ENCODE results near the gene LCN6. TPM values are rescaled to one million over a fixed set of nuclear protein-coding genes. Genes with fewer than 3 reads are reported as not detected.
"Not testable (repeated sequence)": the region's sequence is repeated elsewhere in the genome, so short reads cannot be mapped to it uniquely, and the experiment has no call there.

LCN6 gene
- total and polyA plus RNA-seq, 5 experiments from 2014 or later = not detected

DNA sequence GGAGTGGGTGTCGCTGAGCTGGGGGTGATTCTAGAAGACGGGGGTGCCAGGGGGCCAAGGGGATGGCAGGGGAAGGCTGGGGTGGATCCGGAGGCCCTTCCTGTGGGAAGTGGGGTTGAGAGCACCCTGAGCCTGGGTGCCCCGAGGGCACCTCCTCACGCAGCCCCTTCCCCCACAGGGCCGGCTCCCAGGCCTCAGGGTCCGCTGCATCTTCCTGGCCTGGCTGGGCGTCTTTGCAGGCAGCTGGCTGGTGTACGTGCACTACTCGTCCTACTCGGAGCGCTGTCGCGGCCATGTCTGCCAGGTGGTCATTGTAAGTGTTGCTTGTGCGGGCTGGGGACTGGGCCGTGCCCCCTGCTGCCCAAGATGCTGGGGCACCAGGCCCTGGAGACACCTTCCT is 30.9 kb downstream of the LCN6 start:
- peaks cover 0 to 25% (median 16%) of the 10 kb centered on the region in 5 donors for H3K27me3 Mint-ChIP-seq
- POLR2A ChIA-PET = interaction anchor here (0.6 kb wide), 1 partner anchor 165 kb away, joined by 3 read pairs; no protein-coding TSS in a partner anchor

DNA sequence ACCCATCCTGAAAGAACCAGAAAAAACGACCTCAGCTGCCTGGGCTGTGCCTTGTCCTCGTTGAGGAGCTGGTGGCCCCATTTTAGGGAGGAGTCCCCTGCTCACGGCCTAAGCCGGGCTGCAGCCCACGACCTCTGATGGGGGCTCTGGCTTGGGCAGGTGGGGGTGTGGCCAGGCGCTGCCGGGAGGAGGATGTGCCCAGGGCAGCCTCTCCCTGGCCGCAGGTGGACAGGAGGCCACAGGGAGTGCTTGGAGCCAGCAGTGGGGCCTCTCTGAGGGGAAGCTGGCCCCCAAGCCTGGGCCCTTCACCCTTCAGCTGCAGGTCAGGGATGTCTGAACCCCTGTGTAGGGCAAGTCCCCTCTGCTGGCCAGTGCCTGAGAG is 33.4 kb downstream of the LCN6 start:
- ATAC-seq = no peak
- no peak for DNase-seq
- H3K9me3 Mint-ChIP-seq = no peaks in the 10 kb centered on the region
- no peak overlapping the region for H3K4me3 Mint-ChIP-seq
- H3K4me1 Mint-ChIP-seq = peaks cover 4 to 22% (median 12%) of the 10 kb centered on the region in 4 donors
- peaks cover 2 to 46% (median 28%) of the 10 kb centered on the region in 5 donors for H3K27me3 Mint-ChIP-seq
- POLR2A ChIA-PET = interaction anchor here (1.2 kb wide), 1 partner anchor 13 kb away, joined by 3 read pairs; no protein-coding TSS in a partner anchor
- H3K36me3 Mint-ChIP-seq = no peaks in the 10 kb centered on the region
- no peak overlapping the region for H3K27ac Mint-ChIP-seq

More for the DNA sequence above, 30.9 kb downstream of the LCN6 start:
- Mint-ChIP-seq H3K9me3 (no peaks in the 10 kb centered on the region), H3K4me3 (no peak overlapping the region), H3K4me1 (peaks cover 6 to 24% (median 10%) of the 10 kb centered on the region in 4 donors), H3K27ac (no peak overlapping the region), H3K36me3 (no peaks in the 10 kb centered on the region)
- DNase-seq = no peak
- ATAC-seq = no peak

DNA sequence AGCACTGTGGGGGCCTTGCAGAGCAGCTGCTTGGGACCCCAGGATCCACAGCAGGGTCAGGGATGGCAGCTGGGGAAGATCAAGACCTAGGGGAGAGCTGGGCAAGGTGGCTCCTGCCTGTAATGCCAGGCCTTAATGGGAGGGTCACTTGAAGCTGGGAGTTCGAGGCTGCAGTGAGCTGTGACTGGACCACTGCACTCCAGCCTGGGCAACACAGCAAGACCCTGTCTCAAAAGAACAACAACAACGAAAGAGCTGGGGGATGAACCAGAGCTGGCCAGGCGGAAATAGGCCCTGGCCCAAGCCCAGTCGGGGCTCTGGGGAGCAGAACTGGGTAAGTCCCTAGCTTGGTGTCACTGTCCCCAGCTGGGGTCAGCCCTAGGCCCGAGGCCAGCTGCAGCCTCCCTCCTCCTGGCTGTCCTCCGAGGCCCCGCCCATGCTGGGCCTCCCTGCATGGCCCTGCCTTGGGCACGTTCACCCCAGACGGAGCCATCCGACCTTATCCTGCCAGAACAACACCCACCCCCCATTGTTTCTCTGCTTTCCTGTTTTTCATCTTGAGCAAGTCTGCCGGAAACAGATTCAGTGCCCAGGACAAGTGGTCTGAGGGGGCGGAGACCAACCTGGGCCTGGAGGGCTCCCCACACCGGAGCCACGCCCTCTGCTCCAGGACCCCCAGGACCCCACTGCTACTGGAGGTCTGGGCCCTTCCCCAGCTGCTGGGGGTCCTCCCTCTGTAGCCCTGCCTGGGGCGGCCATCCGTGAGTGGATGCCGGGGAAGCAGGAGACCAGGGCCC is 34.0 kb downstream of the LCN6 start:
- H3K4me3 Mint-ChIP-seq = peak overlapping the region in 2 of 10 donors; percentile 20 to 28
- POLR2A ChIA-PET = interaction anchor here (1.0 to 1.4 kb wide), 3 partner anchors 8 to 13 kb away, joined by 3 to 10 read pairs (median 4); no protein-coding TSS in a partner anchor

GRCh38 chr9:136713550-136713949 is 34.8 kb downstream of the LCN6 start:
- no peaks in the 10 kb centered on the region for H3K9me3 Mint-ChIP-seq
- H3K36me3 Mint-ChIP-seq = no peaks in the 10 kb centered on the region
- peak overlapping the region in 1 of 10 donors; percentile 13 for H3K27ac Mint-ChIP-seq
- DNase-seq (no peak), ATAC-seq (no peak)
- POLR2A ChIA-PET = interaction anchor here (0.6 to 1.4 kb wide), 5 partner anchors 9 to 357 kb away, joined by 3 to 10 read pairs (median 4); no protein-coding TSS in a partner anchor
- peaks cover 4 to 16% (median 8%) of the 10 kb centered on the region in 4 donors for H3K4me1 Mint-ChIP-seq
- H3K27me3 Mint-ChIP-seq = peaks cover 2 to 46% (median 30%) of the 10 kb centered on the region in 5 donors
- H3K4me3 Mint-ChIP-seq = peak overlapping the region in 3 of 10 donors; percentile 5 to 50 (median 37)

More for the DNA sequence above, 34.0 kb downstream of the LCN6 start:
- Mint-ChIP-seq H3K4me1 (peaks cover 4 to 20% (median 12%) of the 10 kb centered on the region in 4 donors), H3K9me3 (no peaks in the 10 kb centered on the region), H3K27me3 (peaks cover 2 to 46% (median 30%) of the 10 kb centered on the region in 5 donors), H3K36me3 (no peaks in the 10 kb centered on the region), H3K27ac (no peak overlapping the region)
- no peak for DNase-seq
- ATAC-seq = no peak

GRCh38 chr9:136712690-136713544 is 35.4 kb downstream of the LCN6 start:
- H3K36me3 Mint-ChIP-seq = no peaks in the 10 kb centered on the region

DNA sequence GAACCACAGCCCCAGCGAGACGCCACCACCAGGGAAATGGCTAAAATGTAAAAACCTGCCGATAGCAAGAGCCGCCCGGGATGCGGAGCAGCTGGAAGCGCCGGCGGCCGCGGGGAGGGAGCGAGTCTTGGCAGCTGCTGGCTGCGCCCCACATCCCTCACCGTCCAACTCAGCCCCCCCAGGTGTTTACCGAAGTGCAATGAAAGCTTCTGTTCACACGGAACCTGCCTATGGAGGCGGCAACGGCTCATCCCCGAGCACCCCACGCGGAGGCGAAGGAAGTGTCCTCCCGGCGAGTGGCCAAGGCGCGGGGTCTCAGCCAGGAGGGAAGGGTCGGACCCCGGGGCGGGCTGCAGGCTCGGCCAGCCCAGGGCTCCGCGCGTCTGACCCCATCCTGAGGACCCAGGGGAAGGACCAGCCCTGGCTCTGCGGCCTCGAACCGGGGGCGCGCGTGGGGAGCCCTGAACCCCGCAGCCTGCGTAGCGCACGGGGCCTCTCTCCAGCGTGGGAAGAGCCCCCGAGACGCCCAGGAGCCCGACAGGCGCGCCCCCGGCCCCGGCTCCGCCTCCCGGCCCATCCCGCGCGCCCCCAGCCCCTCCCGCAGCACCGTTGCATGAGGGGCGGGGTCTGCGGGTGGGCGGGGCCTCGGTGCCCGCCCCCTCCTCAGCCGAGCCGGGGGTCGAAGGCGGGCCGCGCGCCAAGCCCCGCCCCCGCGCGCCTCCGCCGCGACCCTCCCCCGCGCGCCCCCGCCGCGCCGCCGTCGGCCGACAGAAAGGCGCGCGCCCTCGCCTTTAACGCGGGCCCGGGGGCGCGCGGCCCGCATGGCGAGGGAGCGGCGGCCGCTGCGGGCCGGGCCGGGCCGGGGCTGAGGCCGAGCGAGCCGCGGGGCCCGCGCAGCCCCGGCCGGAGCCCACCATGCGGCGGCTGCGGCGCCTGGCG is 36.3 kb downstream of the LCN6 start, which contains the start of gene DIPK1B:
DIPK1B (plus strand) TSS at position 822 of the 939 bp plus-strand sequence; CDS start at position 916, 94 bp downstream.
- DNase-seq = no peak
- Mint-ChIP-seq H3K36me3 (no peaks in the 10 kb centered on the region), H3K27ac (no peak within 1 kb of the TSS), H3K9me3 (no peaks in the 10 kb centered on the region), H3K27me3 (peaks cover 2 to 46% (median 30%) of the 10 kb centered on the region in 5 donors), H3K4me1 (peaks cover 2 to 14% (median 5%) of the 10 kb centered on the region in 4 donors), H3K4me3 (peak within 1 kb of the TSS; percentile 47 to 82 (median 74))
- peak; percentile 67 to 74 for ATAC-seq
- POLR2A ChIA-PET = no interaction called here

More at GRCh38 chr9:136712690-136713544, 35.4 kb downstream of the LCN6 start:
- POLR2A ChIA-PET = interaction anchor here (0.6 to 1.4 kb wide), 4 partner anchors 9 to 358 kb away, joined by 3 to 10 read pairs (median 4); no protein-coding TSS in a partner anchor
- ATAC-seq (peak in 1 of 2 donors; percentile 22), DNase-seq (no peak)
- Mint-ChIP-seq H3K4me3 (peak overlapping the region in 3 of 10 donors; percentile 34 to 42 (median 37)), H3K27ac (no peak overlapping the region), H3K9me3 (no peaks in the 10 kb centered on the region), H3K27me3 (peaks cover 2 to 46% (median 30%) of the 10 kb centered on the region in 5 donors), H3K4me1 (peaks cover 2 to 14% (median 5%) of the 10 kb centered on the region in 4 donors)

GRCh38 chr9:136711219-136711648 is 37.1 kb downstream of the LCN6 start:
- H3K27ac Mint-ChIP-seq, DNase-seq, H3K36me3 Mint-ChIP-seq, ATAC-seq, H3K9me3 Mint-ChIP-seq: not testable (repeated sequence)
- Mint-ChIP-seq H3K4me3 (peak overlapping the region; percentile 47 to 82 (median 74)), H3K27me3 (peaks cover 2 to 45% (median 30%) of the 10 kb centered on the region in 5 donors), H3K4me1 (peaks cover 2 to 14% (median 5%) of the 10 kb centered on the region in 4 donors)
- POLR2A ChIA-PET = interaction anchor here (0.7 kb wide), 1 partner anchor 616 kb away, joined by 6 read pairs; no protein-coding TSS in a partner anchor

DNA sequence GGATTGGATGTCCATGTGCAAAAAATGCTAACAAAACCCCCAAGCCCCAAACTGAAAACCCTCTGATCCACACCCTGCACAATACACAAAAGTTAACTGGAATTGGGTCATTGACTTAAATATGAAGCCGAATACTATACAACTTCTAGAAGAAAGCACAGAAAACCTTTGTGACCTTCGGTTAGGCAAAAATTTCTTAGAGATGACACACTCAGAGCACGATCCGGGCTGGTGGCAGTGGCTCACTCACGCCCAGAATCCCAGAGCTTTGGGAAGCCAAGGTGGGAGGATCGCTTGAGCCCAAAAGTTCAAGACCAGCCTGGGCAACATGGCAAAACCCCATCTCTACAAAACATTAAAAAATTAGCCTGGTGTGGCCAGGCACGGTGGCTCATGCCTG is 37.8 kb downstream of the LCN6 start:
- Mint-ChIP-seq H3K4me3 (peak overlapping the region in 2 of 10 donors; percentile 41 to 55), H3K4me1 (peaks cover 0 to 11% (median 5%) of the 10 kb centered on the region in 4 donors), H3K27me3 (peaks cover 2 to 38% (median 26%) of the 10 kb centered on the region in 5 donors), H3K27ac (no peak overlapping the region), H3K9me3 (no peaks in the 10 kb centered on the region), H3K36me3 (no peaks in the 10 kb centered on the region)
- POLR2A ChIA-PET = interaction anchor here (0.7 kb wide), 1 partner anchor 615 kb away, joined by 6 read pairs; no protein-coding TSS in a partner anchor
- DNase-seq (no peak), ATAC-seq (no peak)

- Mint-ChIP-seq H3K36me3 (no peaks in the 10 kb centered on the region), H3K27ac (no peak overlapping the region), H3K27me3 (peaks cover 2 to 37% (median 25%) of the 10 kb centered on the region in 5 donors), H3K9me3 (no peaks in the 10 kb centered on the region), H3K4me1 (peaks cover 0 to 14% (median 5%) of the 10 kb centered on the region in 4 donors), H3K4me3 (no peak overlapping the region)
- DNase-seq = no peak
- POLR2A ChIA-PET = no interaction called here
- no peak for ATAC-seq
Observed at GRCh38 chr9:136709454-136710109, 38.7 kb downstream of the LCN6 start.

DNA sequence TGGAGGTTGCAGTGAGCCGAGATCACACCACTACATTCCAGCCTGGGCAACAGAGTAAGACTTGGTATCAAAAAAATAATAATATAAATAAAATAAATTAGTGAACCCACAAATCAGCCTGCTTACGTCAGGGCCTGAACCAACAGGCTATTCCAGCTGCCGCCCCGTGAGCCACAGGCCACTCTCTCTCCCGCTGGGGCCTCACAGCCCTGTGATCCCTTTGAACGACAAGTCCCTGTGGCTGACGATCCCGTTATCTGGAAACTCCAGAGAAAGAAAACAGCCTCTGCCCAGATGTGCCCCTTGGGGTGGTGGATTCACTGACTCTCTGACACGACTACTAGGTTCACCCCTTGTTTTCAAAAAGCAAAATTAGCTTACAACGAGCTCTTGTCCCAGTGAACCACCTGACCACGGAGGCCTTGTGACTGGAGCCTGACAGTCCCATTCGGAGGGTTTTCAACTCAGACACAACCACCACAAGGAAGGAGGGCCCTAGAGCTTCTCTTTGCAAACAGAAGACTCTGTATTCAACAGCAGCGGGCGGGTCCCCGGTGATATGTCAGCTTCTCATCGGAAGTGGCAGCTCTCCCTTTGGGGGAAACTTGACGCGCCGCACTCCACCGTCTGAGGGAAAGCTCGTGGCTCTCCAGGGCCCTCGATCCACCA is 40.3 kb downstream of the LCN6 start:
- POLR2A ChIA-PET = no interaction called here
- Mint-ChIP-seq H3K27ac (peak overlapping the region in 1 of 10 donors; percentile 53), H3K36me3 (no peaks in the 10 kb centered on the region), H3K9me3 (no peaks in the 10 kb centered on the region), H3K4me1 (peaks cover 0 to 12% (median 6%) of the 10 kb centered on the region in 4 donors), H3K27me3 (peaks cover 2 to 22% (median 13%) of the 10 kb centered on the region in 5 donors), H3K4me3 (no peak overlapping the region)
- DNase-seq (no peak), ATAC-seq (no peak)

All from naive thymus-derived CD8-positive, alpha-beta T cell (primary cell).